Thyroid gland (tissue), 4 donors: ENCODE results near the gene SPINT3.

Source experiments
- CTCF ChIP-seq, 6 experiments: fragments of 200-600 bp in 3 of 6; fragments of 450-650 bp in 3 of 6; sonication (generic) in 3 of 6; IDR thresholded peaks; one replicate each; pipeline ENCODE4 v1.5.1; 2016 to 2019; ENCODE audit warnings: antibody characterized with exemption in 6 of 6, mild to moderate bottlenecking in 2 of 6, inconsistent platforms in 1 of 6, moderate library complexity in 1 of 6
- POLR2A ChIP-seq, 2 donors: fragments of 450-650 bp; IDR thresholded peaks; one replicate each; pipeline ENCODE4 v1.6.1; 2017; ENCODE audit warnings: antibody characterized with exemption in 2 of 2, mild to moderate bottlenecking in 2 of 2, moderate library complexity in 1 of 2

GRCh38 chr20:45555198-45555597, 39.8 kb upstream of the SPINT3 start:
- no peak for TF ChIP-seq CTCF (IDR thresholded peaks at IDR 0.05)
- TF ChIP-seq POLR2A (IDR thresholded peaks at IDR 0.05), result no peak
